H4 (cell line): ENCODE measurements around the gene BIRC7. TPM values are rescaled to one million over a fixed set of nuclear protein-coding genes. Genes with fewer than 3 reads are reported as not detected.

Experiments
- DNase-seq: peaks from one replicate; pipeline ENCODE4 v3.0.0-alpha.2; 2015; ENCODE audit warnings: low spot score
- total RNA-seq: library from RNA; depleted of rRNA; stranded (reverse); fragments of >200 nt; shearing (Covaris generic); gene quantifications from 2 replicates; pipeline ENCODE4 v1.2.3, GENCODE V29; 2014; rRNA removed

BIRC7 gene
- 0.14 TPM in 1 of 2 replicates, not detected in the other for total RNA-seq

- DNase-seq = no peak
These were observed at the start of gene BIRC7 for GRCh38 chr20:63235399-63235983. Gene BIRC7 (plus strand): TSS chr20:63235905. CDS start chr20:63236097, 192 bp downstream.

GRCh38 chr20:63186084-63186483 lies 49.6 kb upstream of the BIRC7 start:
- DNase-seq = no peak

- no peak for DNase-seq
These were observed 49.0 kb upstream of the BIRC7 start for GRCh38 chr20:63186528-63187316.

GRCh38 chr20:63187338-63188158 lies 48.2 kb upstream of the BIRC7 start:
- DNase-seq = no peak

GRCh38 chr20:63188159-63188442 lies 47.6 kb upstream of the BIRC7 start:
- no peak for DNase-seq

GRCh38 chr20:63188641-63189321 lies 46.9 kb upstream of the BIRC7 start:
- no peak for DNase-seq

- DNase-seq = no peak
These were observed 46.4 kb upstream of the BIRC7 start for GRCh38 chr20:63189322-63189642.

GRCh38 chr20:63189846-63190559 lies 45.7 kb upstream of the BIRC7 start:
- no peak for DNase-seq

GRCh38 chr20:63190828-63191227 lies 44.9 kb upstream of the BIRC7 start:
- no peak for DNase-seq

- DNase-seq = peak; percentile 90
These were observed 44.3 kb upstream of the BIRC7 start for GRCh38 chr20:63191400-63191799.

GRCh38 chr20:63192721-63193120 lies 43.0 kb upstream of the BIRC7 start:
- no peak for DNase-seq

GRCh38 chr20:63194007-63194796 lies 41.5 kb upstream of the BIRC7 start:
- no peak for DNase-seq

GRCh38 chr20:63194797-63195173 lies 40.9 kb upstream of the BIRC7 start:
- DNase-seq = no peak

GRCh38 chr20:63196768-63197470 lies 38.8 kb upstream of the BIRC7 start:
- DNase-seq = no peak

- DNase-seq = no peak
These were observed 37.1 kb upstream of the BIRC7 start for GRCh38 chr20:63198606-63199005.

GRCh38 chr20:63202021-63202420 lies 33.7 kb upstream of the BIRC7 start:
- DNase-seq = no peak

- DNase-seq = no peak
These were observed 32.7 kb upstream of the BIRC7 start for GRCh38 chr20:63202811-63203526.

GRCh38 chr20:63204362-63204761 lies 31.3 kb upstream of the BIRC7 start:
- no peak for DNase-seq

GRCh38 chr20:63205896-63206295 lies 29.8 kb upstream of the BIRC7 start:
- DNase-seq = no peak

- DNase-seq = peak; percentile 54
These were observed 28.8 kb upstream of the BIRC7 start for GRCh38 chr20:63206878-63207277.
